Mesenteric fat pad (tissue), 1 donor: ENCODE measurements around the gene METTL17. TPM values are rescaled to one million over a fixed set of nuclear protein-coding genes. Genes with fewer than 3 reads are reported as not detected.

Source experiments
- DNase-seq: peaks from one replicate; pipeline ENCODE4 v3.0.0-alpha.2; 2020; ENCODE audit warnings: low spot score
- microRNA-seq: library from miRNA; unstranded; fragments of <30 nt; microRNA quantifications from one replicate; pipeline ENCODE4 v1.2.0, GENCODE V29; 2020; ENCODE audit warnings: borderline number of aligned reads
- total RNA-seq: library from RNA; stranded (reverse); fragmentation: NEBNext Ultra II Directional; extraction: Animal tissue kit (Norgen Biotek cat#: 25700); gene quantifications from one replicate; pipeline ENCODE4 v1.2.1, GENCODE V29; 2021
- donor health status: DM: yes; HTN: yes; CAD: no.

Gene METTL17
- total RNA-seq, 1 donor from 2014 or later = 31.6 TPM

- DNase-seq = no peak
Measured at GRCh38 chr14:21041676-21042433, 52.1 kb downstream of the METTL17 start, which contains the start of gene RNASE7. TSS of gene RNASE7 (plus strand) at chr14:21042362. CDS start at chr14:21042993, 631 bp downstream.

- DNase-seq = no peak
Measured at GRCh38 chr14:21042918-21043317, 53.1 kb downstream of the METTL17 start.

GRCh38 chr14:21043387-21043973, 53.7 kb downstream of the METTL17 start:
- DNase-seq = no peak

GRCh38 chr14:21043974-21044618, 54.3 kb downstream of the METTL17 start:
- DNase-seq = no peak

Small RNA genes lying within 50 kb of the gene (microRNA-seq; reads per million reads assigned to microRNA genes)
- gene MIR6717 = not detected

Other genes starting within 250 kb of the METTL17 start
- not detected for gene EDDM3A, start 244.1 kb upstream of the METTL17 start, total RNA-seq
- not detected for gene EDDM3B, start 221.6 kb upstream of the METTL17 start, total RNA-seq
- gene RNASE6, start 208.7 kb upstream of the METTL17 start, total RNA-seq = 19.3 TPM
- 641 TPM for gene RNASE1, start 187.1 kb upstream of the METTL17 start, total RNA-seq
- gene RNASE3, start 98.6 kb upstream of the METTL17 start, total RNA-seq = 0.80 TPM
- 8.7 TPM for gene RNASE2, start 34.5 kb upstream of the METTL17 start, total RNA-seq
- not detected for gene SLC39A2, start 9.3 kb downstream of the METTL17 start, total RNA-seq
- gene NDRG2, start 35.1 kb downstream of the METTL17 start, total RNA-seq = 120 TPM
- gene TPPP2, start 40.2 kb downstream of the METTL17 start, total RNA-seq = not detected
- gene RNASE13, start 44.8 kb downstream of the METTL17 start, total RNA-seq = not detected
- 0.39 TPM for gene RNASE7, start 52.4 kb downstream of the METTL17 start, total RNA-seq
- not detected for gene RNASE8, start 67.8 kb downstream of the METTL17 start, total RNA-seq
- gene ARHGEF40, start 80.3 kb downstream of the METTL17 start, total RNA-seq = 81.1 TPM
- 80.6 TPM for gene ZNF219, start 108.7 kb downstream of the METTL17 start, total RNA-seq
- 2.2 TPM for gene TMEM253, start 111.1 kb downstream of the METTL17 start, total RNA-seq
- not detected for gene OR5AU1, start 166.1 kb downstream of the METTL17 start, total RNA-seq